DND-41 (cell line): ENCODE measurements around the gene CDK3.

Experiments used
- EZH2 ChIP-seq: IDR thresholded peaks from 3 replicates; pipeline ENCODE4 v1.6.1; 2012; ENCODE audit warnings: borderline replicate concordance, low read depth, mild to moderate bottlenecking, moderate library complexity, low read length, inconsistent platforms; ENCODE audit not compliant: severe bottlenecking
- TF ChIP-seq, protein P1 (sequence below): IDR thresholded peaks from 2 replicates; pipeline ENCODE4 v1.5.1; 2012; ENCODE audit warnings: borderline replicate concordance, low read length, moderate library complexity, mild to moderate bottlenecking; ENCODE audit not compliant: poor library complexity, severe bottlenecking; ENCODE audit errors: extremely low read depth

GRCh38 chr17:76023900-76024237, 23.2 kb downstream of the CDK3 start:
- TF ChIP-seq, protein P1, sequence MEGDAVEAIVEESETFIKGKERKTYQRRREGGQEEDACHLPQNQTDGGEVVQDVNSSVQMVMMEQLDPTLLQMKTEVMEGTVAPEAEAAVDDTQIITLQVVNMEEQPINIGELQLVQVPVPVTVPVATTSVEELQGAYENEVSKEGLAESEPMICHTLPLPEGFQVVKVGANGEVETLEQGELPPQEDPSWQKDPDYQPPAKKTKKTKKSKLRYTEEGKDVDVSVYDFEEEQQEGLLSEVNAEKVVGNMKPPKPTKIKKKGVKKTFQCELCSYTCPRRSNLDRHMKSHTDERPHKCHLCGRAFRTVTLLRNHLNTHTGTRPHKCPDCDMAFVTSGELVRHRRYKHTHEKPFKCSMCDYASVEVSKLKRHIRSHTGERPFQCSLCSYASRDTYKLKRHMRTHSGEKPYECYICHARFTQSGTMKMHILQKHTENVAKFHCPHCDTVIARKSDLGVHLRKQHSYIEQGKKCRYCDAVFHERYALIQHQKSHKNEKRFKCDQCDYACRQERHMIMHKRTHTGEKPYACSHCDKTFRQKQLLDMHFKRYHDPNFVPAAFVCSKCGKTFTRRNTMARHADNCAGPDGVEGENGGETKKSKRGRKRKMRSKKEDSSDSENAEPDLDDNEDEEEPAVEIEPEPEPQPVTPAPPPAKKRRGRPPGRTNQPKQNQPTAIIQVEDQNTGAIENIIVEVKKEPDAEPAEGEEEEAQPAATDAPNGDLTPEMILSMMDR: no peak
- no peak for TF ChIP-seq EZH2
